NCI-H1930 (cell line): ENCODE results near the gene KRTAP10-10.
"Not testable (repeated sequence)": the region's sequence is repeated elsewhere in the genome, so short reads cannot be mapped to it uniquely, and the experiment has no call there.

Source experiments
- DNase-seq, 2 experiments: peaks; one replicate each; lab custom pipeline; 2025; lab: John Stamatoyannopoulos, UW

Gene KRTAP10-10

GRCh38 chr21:44684077-44684476 lies 46.9 kb downstream of the KRTAP10-10 start:
- DNase-seq: no peak

GRCh38 chr21:44684483-44684882 lies 47.3 kb downstream of the KRTAP10-10 start:
- DNase-seq: no peak

- not testable (repeated sequence) for DNase-seq
Observed at GRCh38 chr21:44685050-44685449, 47.9 kb downstream of the KRTAP10-10 start.

GRCh38 chr21:44686000-44686781 lies 49.0 kb downstream of the KRTAP10-10 start:
- DNase-seq: no peak

- no peak for DNase-seq
Observed at GRCh38 chr21:44686843-44687561, 49.8 kb downstream of the KRTAP10-10 start.

- no peak for DNase-seq
Observed at GRCh38 chr21:44687671-44688070, 50.5 kb downstream of the KRTAP10-10 start.
